Heart left ventricle (tissue), 16 donors: ENCODE results near the gene PLCL1. TPM values are rescaled to one million over a fixed set of nuclear protein-coding genes. Genes with fewer than 3 reads are reported as not detected.

Experiments used
- ATAC-seq, 4 donors: fragments of 200-7000 bp; cut with Tn5 transposase; one replicate each; pipeline ENCODE4 v1.9.1; 2020 to 2022; ENCODE audit warnings: moderate library complexity in 4 of 4, mild to moderate bottlenecking in 3 of 4, moderate number of reproducible peaks in 1 of 4
- DNase-seq, 5 donors: peaks; one replicate each; pipeline ENCODE4 v3.0.0-alpha.2; 2020
- H3K27ac ChIP-seq, 12 donors: fragments of 200-600 bp; sonication (generic) in 4 of 12; one replicate each; pipeline versions ENCODE4 v1.5.0 to v1.8.0; 2016 to 2022; ENCODE audit warnings: mild to moderate bottlenecking in 2 of 12
- H3K27me3 ChIP-seq, 9 donors: fragments of 200-600 bp; sonication (generic) in 2 of 9; one replicate each; pipeline versions ENCODE4 v1.5.1 to v1.8.0; 2016 to 2022; ENCODE audit warnings: mild to moderate bottlenecking in 3 of 9
- H3K36me3 ChIP-seq, 9 donors: fragments of 200-600 bp; sonication (generic) in 2 of 9; one replicate each; pipeline versions ENCODE4 v1.5.0 to v1.8.0; 2018 to 2022; ENCODE audit warnings: mild to moderate bottlenecking in 2 of 9
- H3K4me1 ChIP-seq, 12 donors: fragments of 200-600 bp; sonication (generic) in 4 of 12; one replicate each; pipeline versions ENCODE4 v1.5.0 to v1.8.0; 2016 to 2022; ENCODE audit warnings: mild to moderate bottlenecking in 3 of 12
- H3K4me3 ChIP-seq, 12 donors: fragments of 200-600 bp; sonication (generic) in 4 of 12; one replicate each; pipeline versions ENCODE4 v1.5.0 to v1.8.0; 2017 to 2022; ENCODE audit warnings: mild to moderate bottlenecking in 9 of 12, moderate library complexity in 4 of 12
- H3K9me3 ChIP-seq, 12 donors: fragments of 200-600 bp; sonication (generic) in 4 of 12; one replicate each; pipeline versions ENCODE4 v1.5.0 to v1.8.0; 2016 to 2022; ENCODE audit warnings: mild to moderate bottlenecking in 1 of 12
- POLR2A ChIP-seq, 2 donors: fragments of 450-650 bp; IDR thresholded peaks; one replicate each; pipeline ENCODE4 v1.6.1; 2017; ENCODE audit warnings: antibody characterized with exemption in 2 of 2, mild to moderate bottlenecking in 2 of 2, moderate library complexity in 2 of 2
- WGBS, 4 donors: extraction: QIAGEN DNeasy Blood & Tissue Kit in 2 of 4; methylation state at CpG; one replicate each; pipeline versions ENCODE4 v1.1.5 to v1.1.7; 2013 to 2018; 5-methylcytosine and 5-hydroxymethylcytosine counted together
- intact Hi-C, 10 donors: fragments of 100-400 bp; cut with DNase I; formaldehyde crosslinking; loops; one replicate each; pipeline versions ENCODE4 v1.11.1 to v1.14.2; 2022
- polyA plus RNA-seq, 2 donors: library from polyadenylated mRNA; stranded (reverse); fragments of 200-250 nt; gene quantifications; one replicate each; pipeline ENCODE4 v1.2.3, GENCODE V29; 2013
- total RNA-seq, 9 donors: library from RNA; depleted of rRNA in 2 of 9; stranded (reverse); fragments of >200 nt in 2 of 9; fragmentation: NEBNext Ultra II Directional in 3 of 9; extraction: Animal tissue kit (Norgen Biotek cat#: 25700) in 3 of 9; gene quantifications; one replicate each; pipeline versions ENCODE4 v1.1.0 to v1.2.4, GENCODE V29; 2016 to 2023
- TF ChIP-seq, protein P1 (sequence below), 12 donors: fragments of 200-600 bp; sonication (generic) in 4 of 12; IDR thresholded peaks; one replicate each; pipeline versions ENCODE4 v1.5.0 to v1.8.0; 2018 to 2022; ENCODE audit warnings: antibody characterized with exemption in 12 of 12, mild to moderate bottlenecking in 5 of 12
- donor health status: ischemic (EF 13 %, LVEDD 7.1; RV severe dilation, severe dysfunction).
- donor health status: healthy with polysubstance abuse.
- donor health status: DM: no; HTN: yes; CAD: no.
- donor health status: DM: no; HTN: no; CAD: no.
- donor health status: ischemic (EF 25% LVEDD 6.9; RV normal size, moderate dysfunction).
- donor health status: ischemic (EF 25% LVEDD 5.7; RV mildly dilated, moderate dysfunction).
- donor health status: healthy.
- donor health status: DM: yes; HTN: yes; CAD: no.
- donor health status: ischemic (EF 35%, LVEDD 5.7; RV mildly dilated, moderate dysfunction).
- donor health status: nonischemic (EF 11% LVEDD 7.7; RV severe dilation, severe dysfunction).
- donor health status: DM: yes; HTN: yes; CAD: no.
- donor health status: PGD.
- donor health status: ischemic (EF 29% LVEDD 5.4; RV normal size, mild dysfunction).
- donor health status: nonischemic (EF 23%, LVEDD 6.1; RV moderate dilation, normal function).

PLCL1 gene
- total and polyA plus RNA-seq, 11 donors = 22.0 to 126 (median 90.4) TPM

DNA sequence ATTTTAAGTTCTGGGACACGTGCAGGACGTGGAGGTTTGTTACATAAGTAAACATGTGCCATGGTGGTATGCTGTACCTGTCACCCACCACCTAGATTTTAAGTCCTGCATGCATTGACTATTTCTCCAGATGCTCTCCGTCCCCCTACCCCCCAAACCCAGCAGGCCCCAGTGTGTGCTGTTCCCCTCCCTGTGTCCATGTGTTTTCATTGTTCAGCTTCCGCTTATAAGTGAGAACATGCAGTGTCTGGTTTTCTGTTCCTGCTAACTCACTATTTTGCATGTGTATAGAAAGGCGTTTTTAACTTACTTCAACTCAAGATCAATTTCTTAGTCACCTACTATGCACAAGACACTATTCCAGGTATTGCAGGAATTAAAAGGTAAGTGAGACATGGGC is 128.0 kb downstream of the PLCL1 start:
- no peak overlapping the region for H3K27ac ChIP-seq
- no peak for DNase-seq
- intact Hi-C loops = no loop called here
- TF ChIP-seq, protein P1, sequence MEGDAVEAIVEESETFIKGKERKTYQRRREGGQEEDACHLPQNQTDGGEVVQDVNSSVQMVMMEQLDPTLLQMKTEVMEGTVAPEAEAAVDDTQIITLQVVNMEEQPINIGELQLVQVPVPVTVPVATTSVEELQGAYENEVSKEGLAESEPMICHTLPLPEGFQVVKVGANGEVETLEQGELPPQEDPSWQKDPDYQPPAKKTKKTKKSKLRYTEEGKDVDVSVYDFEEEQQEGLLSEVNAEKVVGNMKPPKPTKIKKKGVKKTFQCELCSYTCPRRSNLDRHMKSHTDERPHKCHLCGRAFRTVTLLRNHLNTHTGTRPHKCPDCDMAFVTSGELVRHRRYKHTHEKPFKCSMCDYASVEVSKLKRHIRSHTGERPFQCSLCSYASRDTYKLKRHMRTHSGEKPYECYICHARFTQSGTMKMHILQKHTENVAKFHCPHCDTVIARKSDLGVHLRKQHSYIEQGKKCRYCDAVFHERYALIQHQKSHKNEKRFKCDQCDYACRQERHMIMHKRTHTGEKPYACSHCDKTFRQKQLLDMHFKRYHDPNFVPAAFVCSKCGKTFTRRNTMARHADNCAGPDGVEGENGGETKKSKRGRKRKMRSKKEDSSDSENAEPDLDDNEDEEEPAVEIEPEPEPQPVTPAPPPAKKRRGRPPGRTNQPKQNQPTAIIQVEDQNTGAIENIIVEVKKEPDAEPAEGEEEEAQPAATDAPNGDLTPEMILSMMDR (IDR thresholded peaks at IDR 0.05) = no peak
- TF ChIP-seq POLR2A (IDR thresholded peaks at IDR 0.05) = no peak
- H3K4me3 ChIP-seq = no peak overlapping the region
- no peaks in the 10 kb centered on the region for H3K9me3 ChIP-seq
- no peaks in the 10 kb centered on the region for H3K27me3 ChIP-seq
- peaks cover 0 to 41% (median 22%) of the 10 kb centered on the region in 12 donors for H3K4me1 ChIP-seq
- no peaks in the 10 kb centered on the region for H3K36me3 ChIP-seq
- no peak for ATAC-seq
- 96 to 98% (median 96%) methylated on average over 5 of the region's 5 CpGs for WGBS, 4 donors

DNA sequence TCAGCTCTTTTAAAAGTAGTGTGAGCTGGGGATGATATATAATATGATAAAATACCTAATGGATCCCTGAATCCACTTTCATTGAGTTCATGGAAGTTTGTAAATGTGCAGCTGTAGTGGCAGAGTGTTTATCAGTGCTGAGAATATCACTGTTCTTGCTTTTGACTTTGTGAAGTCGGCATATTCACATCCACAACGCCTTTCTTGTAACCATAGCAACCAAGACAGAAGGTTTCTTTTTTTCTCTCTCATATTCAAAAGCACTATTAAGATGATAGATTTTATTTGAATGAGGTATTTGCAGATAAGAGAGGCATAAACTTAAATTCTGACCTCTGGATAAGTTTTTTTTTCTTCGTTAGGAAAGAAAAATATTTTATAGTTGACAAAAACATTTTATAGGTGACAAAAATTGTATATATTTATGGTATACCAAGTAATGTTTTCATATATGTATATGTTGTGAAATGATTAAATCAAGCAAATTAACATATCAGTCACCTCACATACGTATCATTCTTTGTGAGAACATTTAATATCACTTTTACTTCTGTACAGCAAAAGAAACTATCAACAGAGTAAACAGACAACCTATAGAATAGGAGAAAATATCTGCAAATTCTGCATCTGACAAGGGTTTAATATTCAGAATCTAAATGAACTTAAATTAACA is 130.0 kb downstream of the PLCL1 start:
- Histone ChIP-seq H3K27ac (no peak overlapping the region), H3K27me3 (no peaks in the 10 kb centered on the region), H3K36me3 (no peaks in the 10 kb centered on the region), H3K4me1 (peaks cover 0 to 25% (median 7%) of the 10 kb centered on the region in 12 donors), H3K4me3 (no peak overlapping the region), H3K9me3 (no peaks in the 10 kb centered on the region)
- intact Hi-C loops = no loop called here
- TF ChIP-seq, protein P1 (IDR thresholded peaks at IDR 0.05) = no peak
- TF ChIP-seq POLR2A (IDR thresholded peaks at IDR 0.05) = no peak
- DNase-seq (no peak), ATAC-seq (no peak)
- 61 to 73% (median 62%) methylated on average over 4 of the region's 4 CpGs for WGBS, 4 donors

DNA sequence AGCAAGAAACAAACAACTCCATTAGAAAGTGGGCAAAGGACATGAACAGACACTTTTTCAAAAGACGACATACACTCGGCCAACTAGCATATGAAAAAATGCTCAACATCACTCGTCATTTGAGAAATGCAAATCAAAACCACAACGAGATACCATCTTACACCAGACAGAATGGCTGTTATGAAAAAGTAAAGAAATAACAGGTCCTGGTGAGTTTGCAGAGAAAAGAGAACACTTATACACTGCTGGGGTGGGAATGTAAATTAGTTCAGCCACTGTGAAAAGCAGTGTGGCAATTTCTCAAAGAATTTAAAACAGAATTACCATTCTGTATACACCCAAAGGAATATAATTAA is 130.5 kb downstream of the PLCL1 start:
- intact Hi-C loops = no loop called here
- Histone ChIP-seq H3K36me3 (no peaks in the 10 kb centered on the region), H3K4me1 (peaks cover 0 to 24% (median 4%) of the 10 kb centered on the region in 12 donors), H3K27me3 (no peaks in the 10 kb centered on the region), H3K4me3 (no peak overlapping the region), H3K9me3 (no peaks in the 10 kb centered on the region), H3K27ac (no peak overlapping the region)
- ATAC-seq (no peak), DNase-seq (no peak)
- 90 to 92% (median 91%) methylated on average over 4 of the region's 4 CpGs for WGBS, 4 donors
- TF ChIP-seq, protein P1 (IDR thresholded peaks at IDR 0.05) = no peak
- no peak for TF ChIP-seq POLR2A (IDR thresholded peaks at IDR 0.05)

DNA sequence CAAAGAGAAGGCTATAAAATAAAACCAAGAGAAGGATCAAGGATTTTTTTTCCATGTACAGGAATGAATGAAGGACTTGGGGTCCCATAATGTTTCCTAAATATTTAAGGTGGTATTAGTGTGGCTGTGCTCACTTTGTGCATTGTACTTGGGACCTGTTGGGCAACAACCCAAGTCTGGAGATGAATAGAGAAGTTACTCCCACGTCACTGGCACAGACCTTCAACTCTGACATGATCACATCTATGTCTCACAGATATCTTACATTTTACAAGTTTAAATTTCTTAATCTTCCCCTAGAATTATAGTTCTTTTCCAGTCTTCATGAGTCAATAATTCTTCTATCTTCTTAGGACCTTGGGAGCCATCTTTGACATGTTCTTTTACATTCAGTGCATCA is 133.4 kb downstream of the PLCL1 start:
- ATAC-seq = no peak
- Histone ChIP-seq H3K9me3 (no peaks in the 10 kb centered on the region), H3K27ac (no peak overlapping the region), H3K4me3 (no peak overlapping the region), H3K27me3 (no peaks in the 10 kb centered on the region), H3K36me3 (no peaks in the 10 kb centered on the region), H3K4me1 (peaks cover 0 to 31% (median 7%) of the 10 kb centered on the region in 12 donors)
- TF ChIP-seq POLR2A (IDR thresholded peaks at IDR 0.05) = no peak
- TF ChIP-seq, protein P1 (IDR thresholded peaks at IDR 0.05) = no peak
- no peak for DNase-seq
- intact Hi-C loops = no loop called here
- WGBS, 4 donors = 46 to 56% (median 50%) methylated on average over 1 of the region's 1 CpG
